Lower lobe of right lung (tissue), 2 donors: ENCODE data around the gene PRADC1. TPM values are rescaled to one million over a fixed set of nuclear protein-coding genes. Genes with fewer than 3 reads are reported as not detected.

ENCODE experiments used
- ATAC-seq, 2 donors: fragments of 200-7000 bp; cut with Tn5 transposase; one replicate each; pipeline ENCODE4 v1.9.1; 2020 to 2022; ENCODE audit warnings: mild to moderate bottlenecking in 2 of 2, moderate library complexity in 2 of 2
- DNase-seq: peaks from one replicate; pipeline ENCODE4 v3.0.0-alpha.2; 2020
- H3K27ac ChIP-seq: fragments of 200-600 bp; one replicate; pipeline ENCODE4 v1.8.0; 2022
- H3K27me3 ChIP-seq: fragments of 200-600 bp; one replicate; pipeline ENCODE4 v1.8.0; 2022; ENCODE audit warnings: low read depth
- H3K36me3 ChIP-seq: fragments of 200-600 bp; one replicate; pipeline ENCODE4 v1.8.0; 2022; ENCODE audit warnings: mild to moderate bottlenecking
- H3K4me1 ChIP-seq: fragments of 200-600 bp; one replicate; pipeline ENCODE4 v1.8.0; 2022
- H3K4me3 ChIP-seq: fragments of 200-600 bp; one replicate; pipeline ENCODE4 v1.8.0; 2022; ENCODE audit warnings: mild to moderate bottlenecking
- H3K9me3 ChIP-seq: fragments of 200-600 bp; one replicate; pipeline ENCODE4 v1.8.0; 2022
- CTCF ChIP-seq: fragments of 200-600 bp; IDR thresholded peaks from one replicate; pipeline ENCODE4 v1.8.0; 2022; ENCODE audit warnings: antibody characterized with exemption, mild to moderate bottlenecking
- intact Hi-C: fragments of 100-400 bp; cut with DNase I; formaldehyde crosslinking; loops from one replicate; pipeline ENCODE4 v1.11.0; 2022
- total RNA-seq: library from RNA; stranded (reverse); fragmentation: NEBNext Ultra II Directional; extraction: Animal tissue kit (Norgen Biotek cat#: 25700); gene quantifications from one replicate; pipeline ENCODE4 v1.2.1, GENCODE V29; 2021
- donor health status: DM: no; HTN: yes; CAD: no; lungs with severe emphysema.

Gene PRADC1
- total RNA-seq, 1 donor from 2014 or later, result 14.8 TPM

GRCh38 chr2:73254343-73255006 lies 21.4 kb upstream of the PRADC1 start:
- Histone ChIP-seq H3K9me3 (no peaks in the 10 kb centered on the region), H3K27ac (no peak overlapping the region), H3K4me3 (no peak overlapping the region), H3K27me3 (no peaks in the 10 kb centered on the region), H3K4me1 (no peaks in the 10 kb centered on the region), H3K36me3 (peaks cover 55% of the 10 kb centered on the region)
- TF ChIP-seq CTCF, result no peak
- DNase-seq (no peak), ATAC-seq (no peak)
- intact Hi-C loops, result no loop called here

- peaks cover 61% of the 10 kb centered on the region for H3K36me3 ChIP-seq
- H3K27me3 ChIP-seq, result no peaks in the 10 kb centered on the region
- intact Hi-C loops, result no loop called here
- H3K4me3 ChIP-seq, result no peak overlapping the region
- TF ChIP-seq CTCF, result no peak
- H3K27ac ChIP-seq, result no peak overlapping the region
- no peak for ATAC-seq
- DNase-seq, result no peak
- H3K9me3 ChIP-seq, result no peaks in the 10 kb centered on the region
- H3K4me1 ChIP-seq, result no peaks in the 10 kb centered on the region
These were observed 20.9 kb upstream of the PRADC1 start for GRCh38 chr2:73253901-73254300.

- peaks cover 66% of the 10 kb centered on the region for H3K36me3 ChIP-seq
- ATAC-seq (no peak), DNase-seq (no peak)
- no peaks in the 10 kb centered on the region for H3K9me3 ChIP-seq
- H3K4me3 ChIP-seq, result no peak overlapping the region
- intact Hi-C loops, result no loop called here
- no peak overlapping the region for H3K27ac ChIP-seq
- H3K27me3 ChIP-seq, result no peaks in the 10 kb centered on the region
- no peaks in the 10 kb centered on the region for H3K4me1 ChIP-seq
- no peak for TF ChIP-seq CTCF
These were observed 20.4 kb upstream of the PRADC1 start for GRCh38 chr2:73253400-73253799.

GRCh38 chr2:73252238-73253027 lies 19.4 kb upstream of the PRADC1 start:
- DNase-seq (no peak), ATAC-seq (no peak)
- no peaks in the 10 kb centered on the region for H3K4me1 ChIP-seq
- no peak overlapping the region for H3K27ac ChIP-seq
- no peaks in the 10 kb centered on the region for H3K27me3 ChIP-seq
- intact Hi-C loops, result no loop called here
- H3K9me3 ChIP-seq, result no peaks in the 10 kb centered on the region
- peaks cover 76% of the 10 kb centered on the region for H3K36me3 ChIP-seq
- H3K4me3 ChIP-seq, result no peak overlapping the region
- TF ChIP-seq CTCF, result no peak

GRCh38 chr2:73250872-73251846 lies 18.1 kb upstream of the PRADC1 start:
- Histone ChIP-seq H3K27me3 (no peaks in the 10 kb centered on the region), H3K36me3 (peaks cover 88% of the 10 kb centered on the region)

More at GRCh38 chr2:73250872-73251846, 18.1 kb upstream of the PRADC1 start:
- H3K4me3 ChIP-seq, result no peak overlapping the region
- H3K9me3 ChIP-seq, result no peaks in the 10 kb centered on the region
- intact Hi-C loops, result no loop called here
- H3K27ac ChIP-seq, result no peak overlapping the region
- ATAC-seq (no peak), DNase-seq (no peak)
- no peaks in the 10 kb centered on the region for H3K4me1 ChIP-seq
- no peak for TF ChIP-seq CTCF
